OCI-LY1 (cell line): ENCODE data around the gene SELENOI.

Experiments used
- EZH2 ChIP-seq: fragments of 200-600 bp; sonication (generic), shearing (Covaris generic); IDR thresholded peaks from 2 replicates; pipeline ENCODE4 v1.8.0; 2017; ENCODE audit warnings: borderline replicate concordance, mixed run types, mild to moderate bottlenecking, antibody characterized with exemption, low read length, moderate library complexity, mixed read lengths
- TF ChIP-seq, protein P1 (sequence below): fragments of 200-600 bp; sonication (generic), shearing (Covaris generic); IDR thresholded peaks from 2 replicates; pipeline ENCODE4 v1.5.1; 2017; ENCODE audit warnings: mild to moderate bottlenecking, antibody characterized with exemption, low read length, moderate library complexity, mixed read lengths

DNA sequence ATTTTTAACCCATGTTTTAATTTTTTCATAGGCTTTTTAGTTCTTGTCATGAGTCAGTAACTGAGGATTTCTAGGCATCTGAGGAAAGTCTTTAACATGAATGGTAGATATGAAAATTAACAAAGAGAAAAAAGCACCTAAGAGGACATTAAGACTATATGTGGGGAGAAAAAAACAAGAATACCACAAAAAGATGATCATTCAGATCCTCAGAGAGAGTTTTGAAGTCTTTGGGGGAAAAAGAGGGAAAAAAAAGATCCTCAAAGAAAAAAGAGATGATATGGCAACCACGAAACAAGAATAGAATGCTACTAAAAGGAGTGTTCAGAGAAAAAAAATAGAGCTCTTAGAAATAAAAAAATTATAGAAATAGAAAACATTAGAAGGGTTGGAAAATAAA is 63.8 kb downstream of the SELENOI start:
- TF ChIP-seq, protein P1, sequence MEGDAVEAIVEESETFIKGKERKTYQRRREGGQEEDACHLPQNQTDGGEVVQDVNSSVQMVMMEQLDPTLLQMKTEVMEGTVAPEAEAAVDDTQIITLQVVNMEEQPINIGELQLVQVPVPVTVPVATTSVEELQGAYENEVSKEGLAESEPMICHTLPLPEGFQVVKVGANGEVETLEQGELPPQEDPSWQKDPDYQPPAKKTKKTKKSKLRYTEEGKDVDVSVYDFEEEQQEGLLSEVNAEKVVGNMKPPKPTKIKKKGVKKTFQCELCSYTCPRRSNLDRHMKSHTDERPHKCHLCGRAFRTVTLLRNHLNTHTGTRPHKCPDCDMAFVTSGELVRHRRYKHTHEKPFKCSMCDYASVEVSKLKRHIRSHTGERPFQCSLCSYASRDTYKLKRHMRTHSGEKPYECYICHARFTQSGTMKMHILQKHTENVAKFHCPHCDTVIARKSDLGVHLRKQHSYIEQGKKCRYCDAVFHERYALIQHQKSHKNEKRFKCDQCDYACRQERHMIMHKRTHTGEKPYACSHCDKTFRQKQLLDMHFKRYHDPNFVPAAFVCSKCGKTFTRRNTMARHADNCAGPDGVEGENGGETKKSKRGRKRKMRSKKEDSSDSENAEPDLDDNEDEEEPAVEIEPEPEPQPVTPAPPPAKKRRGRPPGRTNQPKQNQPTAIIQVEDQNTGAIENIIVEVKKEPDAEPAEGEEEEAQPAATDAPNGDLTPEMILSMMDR, result no peak
- TF ChIP-seq EZH2, result no peak
